Skeletal muscle cell (primary cell): ENCODE data around the gene ADARB1.
"Not testable (repeated sequence)": the region's sequence is repeated elsewhere in the genome, so short reads cannot be mapped to it uniquely, and the experiment has no call there.

Source experiments
- DNase-seq: peaks from one replicate; pipeline ENCODE4 v3.0.0-alpha.2; 2010; ENCODE audit warnings: low read depth
- H3K4me3 ChIP-seq: 2 replicates; pipeline ENCODE4 v1.5.1; 2011; ENCODE audit warnings: low read depth, mild to moderate bottlenecking, control low read depth, low read length, moderate library complexity

Gene ADARB1

GRCh38 chr21:45074048-45074817 lies at the start of gene ADARB1:
Gene ADARB1, plus strand, starts transcription at chr21:45074580. Its CDS starts 97,077 bp downstream, at chr21:45171657.
- DNase-seq = no peak
- peak within 1 kb of the TSS; percentile 81 for H3K4me3 ChIP-seq

GRCh38 chr21:45026066-45026745 lies 48.2 kb upstream of the ADARB1 start:
- H3K4me3 ChIP-seq = no peak overlapping the region
- no peak for DNase-seq

GRCh38 chr21:45026826-45027225 lies 47.6 kb upstream of the ADARB1 start:
- no peak for DNase-seq
- no peak overlapping the region for H3K4me3 ChIP-seq

- no peak for DNase-seq
These were observed 46.9 kb upstream of the ADARB1 start for GRCh38 chr21:45027241-45028196.

GRCh38 chr21:45028645-45029044 lies 45.7 kb upstream of the ADARB1 start:
- DNase-seq, H3K4me3 ChIP-seq: not testable (repeated sequence)

More at GRCh38 chr21:45027241-45028196, 46.9 kb upstream of the ADARB1 start:
- no peak overlapping the region for H3K4me3 ChIP-seq

GRCh38 chr21:45029298-45029947 lies 45.0 kb upstream of the ADARB1 start:
- no peak overlapping the region for H3K4me3 ChIP-seq
- DNase-seq = no peak

- DNase-seq = no peak
- H3K4me3 ChIP-seq = no peak overlapping the region
These were observed 44.3 kb upstream of the ADARB1 start for GRCh38 chr21:45029948-45030681.

GRCh38 chr21:45030682-45031570 lies 43.5 kb upstream of the ADARB1 start:
- DNase-seq = peak; percentile 54
- H3K4me3 ChIP-seq = no peak overlapping the region

- no peak for DNase-seq
- H3K4me3 ChIP-seq = no peak overlapping the region
These were observed 42.7 kb upstream of the ADARB1 start for GRCh38 chr21:45031571-45032191.

GRCh38 chr21:45032332-45032731 lies 42.0 kb upstream of the ADARB1 start:
- no peak for DNase-seq
- no peak overlapping the region for H3K4me3 ChIP-seq

- DNase-seq = no peak
- H3K4me3 ChIP-seq = no peak overlapping the region
These were observed 41.2 kb upstream of the ADARB1 start for GRCh38 chr21:45032977-45033710.

- DNase-seq = peak; percentile 51
- H3K4me3 ChIP-seq = no peak overlapping the region
These were observed 40.4 kb upstream of the ADARB1 start for GRCh38 chr21:45033791-45034555.

GRCh38 chr21:45034556-45035476 lies 39.6 kb upstream of the ADARB1 start:
- DNase-seq = no peak
- no peak overlapping the region for H3K4me3 ChIP-seq

- H3K4me3 ChIP-seq = no peak overlapping the region
These were observed 38.9 kb upstream of the ADARB1 start for GRCh38 chr21:45035477-45035848.

GRCh38 chr21:45036630-45037029 lies 37.8 kb upstream of the ADARB1 start:
- no peak for DNase-seq
- H3K4me3 ChIP-seq = no peak overlapping the region

More at GRCh38 chr21:45035477-45035848, 38.9 kb upstream of the ADARB1 start:
- DNase-seq = no peak
